GM23338 (cell line): ENCODE results near the gene MCHR2. TPM values are rescaled to one million over a fixed set of nuclear protein-coding genes. Genes with fewer than 3 reads are reported as not detected.

Source experiments
- ATAC-seq: fragments of 200-7000 bp; cut with Tn5 transposase; 3 replicates; pipeline ENCODE4 v1.9.1; 2020
- DNase-seq: peaks from one replicate; pipeline ENCODE4 v3.0.0-alpha.2; 2015; ENCODE audit warnings: low spot score
- H2AFZ ChIP-seq: fragments of 200-600 bp; sonication (generic); 2 replicates; pipeline ENCODE4 v1.8.0; 2016; ENCODE audit warnings: antibody characterized with exemption, mild to moderate bottlenecking, moderate library complexity
- H3F3A ChIP-seq: fragments of 200-600 bp; sonication (generic); replicated peaks from 2 replicates; pipeline ENCODE4 v1.8.0; 2017; ENCODE audit warnings: antibody characterized with exemption, mixed run types, low read depth
- H3K27ac ChIP-seq: fragments of 200-600 bp; sonication (generic); 2 replicates; pipeline ENCODE4 v1.6.1; 2016; ENCODE audit warnings: low read depth
- H3K27me3 ChIP-seq: fragments of 200-600 bp; sonication (generic); 2 replicates; pipeline ENCODE4 v1.8.0; 2016; ENCODE audit warnings: mild to moderate bottlenecking, mixed run types, moderate library complexity; ENCODE audit not compliant: insufficient read depth
- H3K36me3 ChIP-seq: fragments of 200-600 bp; sonication (generic); 2 replicates; pipeline ENCODE4 v1.8.0; 2016; ENCODE audit warnings: mild to moderate bottlenecking; ENCODE audit not compliant: insufficient read depth
- H3K4me1 ChIP-seq: fragments of 200-600 bp; sonication (generic); 2 replicates; pipeline ENCODE4 v1.8.0; 2016; ENCODE audit warnings: mild to moderate bottlenecking, moderate library complexity; ENCODE audit not compliant: insufficient read depth
- H3K4me2 ChIP-seq: fragments of 200-600 bp; sonication (generic); 2 replicates; pipeline ENCODE4 v1.7.1; 2017; ENCODE audit warnings: mixed run types
- H3K4me3 ChIP-seq: fragments of 200-600 bp; sonication (generic); 2 replicates; pipeline ENCODE4 v1.6.1; 2016; ENCODE audit warnings: mixed run types
- H3K79me2 ChIP-seq: fragments of 200-600 bp; sonication (generic); replicated peaks from 2 replicates; pipeline ENCODE4 v1.8.0; 2017; ENCODE audit warnings: mild to moderate bottlenecking; ENCODE audit not compliant: insufficient read depth
- H3K9me2 ChIP-seq: fragments of 200-600 bp; sonication (generic); 2 replicates; pipeline ENCODE4 v1.8.0; 2017; ENCODE audit not compliant: insufficient read depth
- H4K20me1 ChIP-seq: fragments of 200-600 bp; sonication (generic); replicated peaks from 2 replicates; pipeline ENCODE4 v1.8.0; 2017; ENCODE audit warnings: mild to moderate bottlenecking; ENCODE audit not compliant: insufficient read depth
- H3K27ac Mint-ChIP-seq: 2 replicates; pipeline ENCODE4 v1.8.0; 2020; ENCODE audit warnings: inconsistent platforms, mild to moderate bottlenecking, moderate library complexity, mixed read lengths
- H3K27me3 Mint-ChIP-seq: 3 replicates; pipeline ENCODE4 v1.8.0; 2022; ENCODE audit warnings: low read depth, mild to moderate bottlenecking, moderate library complexity, mixed read lengths, inconsistent platforms; ENCODE audit not compliant: insufficient read depth, poor library complexity
- H3K36me3 Mint-ChIP-seq: 3 replicates; pipeline ENCODE4 v1.8.0; 2021; ENCODE audit warnings: low read depth, mild to moderate bottlenecking, inconsistent platforms, moderate library complexity, mixed read lengths
- H3K4me1 Mint-ChIP-seq: 3 replicates; pipeline ENCODE4 v1.8.0; 2020; ENCODE audit warnings: mild to moderate bottlenecking, inconsistent platforms, mixed read lengths
- H3K4me3 Mint-ChIP-seq: 3 replicates; pipeline ENCODE4 v1.8.0; 2021; ENCODE audit warnings: moderate library complexity, mild to moderate bottlenecking, inconsistent platforms, mixed read lengths
- H3K9me3 Mint-ChIP-seq: 3 replicates; pipeline ENCODE4 v1.8.0; 2020; ENCODE audit warnings: moderate library complexity, mild to moderate bottlenecking, inconsistent platforms, mixed read lengths
- CREB1 ChIP-seq: fragments of 250-450 bp; sonication (Bioruptor Pico); IDR thresholded peaks from 2 replicates; pipeline ENCODE4 v1.5.0; 2020; ENCODE audit warnings: low read depth, mild to moderate bottlenecking, moderate library complexity
- ETS1 ChIP-seq: IDR thresholded peaks from 2 replicates; pipeline ENCODE4 v1.6.1; 2016; ENCODE audit warnings: antibody characterized with exemption
- EZH2 ChIP-seq: fragments of 200-600 bp; sonication (generic); IDR thresholded peaks from one replicate; pipeline ENCODE4 v1.8.0; 2017; ENCODE audit warnings: antibody characterized with exemption, mild to moderate bottlenecking, low read depth; ENCODE audit not compliant: unreplicated experiment
- EZH2phosphoT487 ChIP-seq: fragments of 200-600 bp; sonication (generic); IDR thresholded peaks from one replicate; pipeline ENCODE4 v1.8.1; 2018; ENCODE audit warnings: antibody characterized with exemption; ENCODE audit not compliant: unreplicated experiment
- JUNB ChIP-seq: IDR thresholded peaks from one replicate; pipeline ENCODE4 v1.6.1; 2016; ENCODE audit warnings: antibody characterized with exemption; ENCODE audit not compliant: unreplicated experiment
- NANOG ChIP-seq: IDR thresholded peaks from 2 replicates; pipeline ENCODE4 v1.6.1; 2016; ENCODE audit warnings: antibody characterized with exemption, borderline replicate concordance
- ZNF114 ChIP-seq: fragments of 250-450 bp; sonication (Bioruptor Pico); IDR thresholded peaks from 2 replicates; pipeline ENCODE4 v1.5.0; 2020; ENCODE audit warnings: mild to moderate bottlenecking, moderate library complexity
- ZNF331 ChIP-seq: fragments of 250-450 bp; sonication (Bioruptor Pico); IDR thresholded peaks from 2 replicates; pipeline ENCODE4 v1.5.0; 2020; ENCODE audit warnings: low read depth, mild to moderate bottlenecking, moderate library complexity
- polyA plus RNA-seq: library from polyadenylated mRNA; unstranded; fragments of >200 nt; fragmentation: Nextera tagmentation; extraction: Ambion mirVana; gene quantifications from 2 replicates; pipeline ENCODE4 v1.2.1, GENCODE V29; 2016
- total RNA-seq: library from RNA; depleted of rRNA; stranded (reverse); fragments of >200 nt; shearing (Covaris generic); gene quantifications from 2 replicates; pipeline ENCODE4 v1.2.3, GENCODE V29; 2014

Gene MCHR2
- total and polyA plus RNA-seq, 2 experiments from 2014 or later = not detected

DNA sequence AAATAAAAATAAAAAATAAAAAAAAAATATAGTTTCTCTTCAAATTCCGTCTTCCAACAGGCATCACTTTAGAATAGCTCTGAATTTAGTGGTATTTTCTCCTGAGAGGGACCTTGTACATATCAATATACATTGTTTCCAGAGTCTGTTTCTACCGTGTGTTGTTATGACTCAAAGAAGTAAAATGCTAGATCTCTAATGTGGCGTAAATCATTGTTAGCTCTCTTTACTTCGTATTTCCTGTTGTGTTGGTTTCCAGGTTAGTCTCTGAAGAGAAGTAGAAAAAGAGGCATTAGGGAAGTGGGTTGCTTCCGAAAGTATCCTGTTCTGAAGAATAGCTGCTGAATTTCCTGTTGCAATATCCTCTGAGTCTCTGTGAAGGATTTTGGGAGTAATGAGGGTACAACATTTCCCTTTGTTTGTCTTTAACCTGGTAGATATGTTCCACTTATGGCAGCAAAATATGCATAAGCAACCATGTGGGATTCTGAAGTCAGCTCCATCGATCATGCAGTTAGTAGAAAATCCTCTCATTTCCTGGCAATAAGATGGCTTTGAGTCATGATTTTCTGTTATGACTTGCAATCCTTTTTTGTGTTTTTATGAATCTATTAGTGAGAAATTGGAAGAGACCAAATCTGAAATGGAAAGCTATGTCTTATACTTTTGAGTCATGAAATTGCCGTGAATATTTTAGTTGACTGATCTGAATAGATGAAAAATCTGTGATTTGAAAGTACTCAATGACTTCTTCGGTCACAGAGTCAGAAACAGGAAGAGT lies 42.0 kb upstream of the MCHR2 start:
- Histone ChIP-seq H3K27ac (no peak overlapping the region), H3K4me1 (no peaks in the 10 kb centered on the region), H3K4me3 (no peak overlapping the region), H3K79me2 (no peaks in the 10 kb centered on the region), H3K36me3 (no peaks in the 10 kb centered on the region), H3K4me2 (no peak overlapping the region), H2AFZ (peak overlapping the region; percentile 74), H3K27me3 (no peaks in the 10 kb centered on the region), H4K20me1 (no peaks in the 10 kb centered on the region), H3K9me2 (peaks cover 6% of the 10 kb centered on the region; the same call in 1 of the 2 replicates), H3F3A (no peaks in the 10 kb centered on the region)
- no peaks in the 10 kb centered on the region for H3K27me3 Mint-ChIP-seq
- no peaks in the 10 kb centered on the region for H3K4me1 Mint-ChIP-seq
- no peak overlapping the region; the same call in 1 of the 2 replicates for H3K27ac Mint-ChIP-seq
- peaks cover 16% of the 10 kb centered on the region; the same call in 2 of the 3 replicates for H3K9me3 Mint-ChIP-seq
- ATAC-seq (no peak), DNase-seq (no peak)
- TF ChIP-seq NANOG (no peak), ZNF331 (CRISPR knock-in tag) (no peak)
- peaks cover 2% of the 10 kb centered on the region; the same call in 2 of the 3 replicates for H3K36me3 Mint-ChIP-seq
- no peak overlapping the region for H3K4me3 Mint-ChIP-seq

- Histone ChIP-seq H3K4me1 (no peaks in the 10 kb centered on the region), H3F3A (no peaks in the 10 kb centered on the region), H3K36me3 (no peaks in the 10 kb centered on the region), H4K20me1 (no peaks in the 10 kb centered on the region), H3K4me3 (no peak overlapping the region), H3K4me2 (no peak overlapping the region), H3K79me2 (no peaks in the 10 kb centered on the region), H2AFZ (no peak overlapping the region), H3K27me3 (no peaks in the 10 kb centered on the region), H3K27ac (no peak overlapping the region), H3K9me2 (no peaks in the 10 kb centered on the region)
- ATAC-seq (no peak), DNase-seq (peak; percentile 37)
- Mint-ChIP-seq H3K4me1 (no peaks in the 10 kb centered on the region), H3K36me3 (no peaks in the 10 kb centered on the region), H3K27me3 (peaks cover 4% of the 10 kb centered on the region), H3K9me3 (no peaks in the 10 kb centered on the region), H3K27ac (no peak overlapping the region), H3K4me3 (no peak overlapping the region)
- TF ChIP-seq EZH2 = no peak
- no peak for TF ChIP-seq ZNF114
- no peak for TF ChIP-seq JUNB
These were observed 29.8 kb upstream of the MCHR2 start for GRCh38 chr6:100023798-100024197.

GRCh38 chr6:100022847-100023246 lies 28.8 kb upstream of the MCHR2 start:
- no peaks in the 10 kb centered on the region for H3K79me2 ChIP-seq
- no peak overlapping the region for H3K4me3 ChIP-seq
- no peaks in the 10 kb centered on the region for H3K36me3 ChIP-seq
- no peak overlapping the region for H3K27ac Mint-ChIP-seq
- peak; percentile 50 for DNase-seq
- H4K20me1 ChIP-seq = no peaks in the 10 kb centered on the region
- TF ChIP-seq EZH2phosphoT487 (no peak), ETS1 (no peak), ZNF331 (CRISPR knock-in tag) (no peak), CREB1 (CRISPR knock-in tag) (no peak)
- H3K27me3 ChIP-seq = no peaks in the 10 kb centered on the region
- H3K27ac ChIP-seq = no peak overlapping the region
- no peaks in the 10 kb centered on the region for H3K9me3 Mint-ChIP-seq
- H3K4me1 Mint-ChIP-seq = no peaks in the 10 kb centered on the region
- peak; percentile 36; the same call in 2 of the 3 replicates for ATAC-seq
- no peaks in the 10 kb centered on the region for H3F3A ChIP-seq
- no peaks in the 10 kb centered on the region for H3K9me2 ChIP-seq
- H3K36me3 Mint-ChIP-seq = no peaks in the 10 kb centered on the region
- H3K27me3 Mint-ChIP-seq = peaks cover 4% of the 10 kb centered on the region
- no peaks in the 10 kb centered on the region for H3K4me1 ChIP-seq
- no peak overlapping the region; the same call in 1 of the 2 replicates for H2AFZ ChIP-seq
- H3K4me3 Mint-ChIP-seq = no peak overlapping the region
- H3K4me2 ChIP-seq = no peak overlapping the region
